Left renal cortex interstitium (tissue), 4 donors: ENCODE data around the gene MCRIP2. TPM values are rescaled to one million over a fixed set of nuclear protein-coding genes. Genes with fewer than 3 reads are reported as not detected.

Experiments
- DNase-seq, 4 donors: peaks; one replicate each; pipeline ENCODE4 v3.0.0-alpha.2; 2013; ENCODE audit warnings: low read depth in 4 of 4, low spot score in 2 of 4, missing footprints in 1 of 4
- polyA plus RNA-seq, 4 donors: library from polyadenylated mRNA; unstranded; fragments of 120-200 nt; gene quantifications; one replicate each; pipeline ENCODE4 v1.2.1, GENCODE V29; 2013; ENCODE audit not compliant: insufficient read length in 4 of 4

The MCRIP2 gene
- polyA plus RNA-seq, 4 donors: 13.6 to 30.9 (median 25.1) TPM

DNA sequence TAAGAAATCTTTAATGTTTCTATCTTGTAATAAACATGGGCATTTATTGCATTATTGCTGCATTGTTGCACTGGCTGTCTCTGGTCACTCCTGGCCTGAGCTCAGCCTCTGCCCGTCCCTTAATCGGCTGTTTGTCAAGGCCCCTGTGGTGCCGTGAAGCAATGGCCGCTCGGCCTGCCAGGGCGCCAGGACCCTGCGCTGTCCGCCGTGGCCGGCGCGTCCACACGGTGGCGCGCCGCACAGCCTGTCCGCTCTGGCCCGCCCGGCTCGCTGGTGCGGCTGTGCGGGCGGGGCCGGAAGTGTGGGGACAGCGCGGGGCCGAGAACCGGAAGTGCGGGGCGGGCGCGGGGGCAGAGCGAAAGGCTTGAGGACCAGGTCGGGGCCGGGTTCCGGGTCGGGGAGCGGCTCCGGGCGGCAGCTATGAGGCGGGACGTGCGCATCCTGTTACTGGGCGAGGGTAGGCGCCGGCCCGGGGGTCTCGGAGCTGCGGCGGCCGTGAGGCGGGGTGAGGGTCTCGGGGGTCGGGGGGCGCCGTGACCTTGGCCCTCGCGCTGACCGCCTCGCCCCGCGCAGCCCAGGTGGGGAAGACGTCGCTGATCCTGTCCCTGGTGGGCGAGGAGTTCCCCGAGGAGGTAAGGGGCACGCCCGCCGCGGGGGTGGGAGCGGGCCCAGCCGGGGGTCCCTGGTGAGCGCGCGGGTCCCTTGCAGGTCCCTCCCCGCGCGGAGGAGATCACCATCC is 26.3 kb downstream of the MCRIP2 start, which contains the start of gene RHOT2:
TSS of gene RHOT2 (plus strand) at position 353 of the 739 bp plus-strand sequence. CDS start at position 421, 68 bp downstream.
- DNase-seq: peak in 3 of 4 donors; percentile 74 to 82 (median 78)

DNA sequence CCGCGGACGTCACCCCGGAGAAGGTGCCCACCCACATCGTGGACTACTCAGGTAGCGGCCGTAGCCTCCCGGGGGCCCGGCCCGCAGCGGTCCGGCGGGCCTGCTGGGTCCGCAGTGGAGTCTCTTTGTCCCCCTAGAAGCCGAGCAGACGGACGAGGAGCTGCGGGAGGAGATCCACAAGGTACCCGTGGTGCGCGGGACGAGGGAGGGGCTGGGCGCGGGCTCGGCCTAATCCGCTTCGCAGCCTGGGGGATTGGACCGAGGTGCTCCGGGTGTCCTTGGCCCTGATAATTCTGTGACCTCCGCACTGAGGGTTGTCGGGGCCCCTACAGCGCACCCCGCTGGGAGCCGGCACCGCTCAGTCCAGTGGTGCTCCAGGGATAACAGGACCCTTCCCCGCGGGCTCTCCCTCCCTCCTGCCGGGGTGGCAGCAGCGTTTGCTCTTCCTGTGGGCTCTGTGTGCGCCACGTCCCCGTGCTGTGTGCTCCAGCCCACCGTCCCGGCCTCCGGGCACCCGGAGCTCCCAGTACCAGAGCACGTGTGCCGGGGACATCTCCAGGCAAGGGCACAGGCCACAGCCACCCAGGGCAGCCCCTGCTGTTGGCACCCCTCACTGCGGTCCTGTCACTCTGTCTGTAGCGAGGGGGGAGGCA is 27.0 kb downstream of the MCRIP2 start:
- DNase-seq: no peak

DNA sequence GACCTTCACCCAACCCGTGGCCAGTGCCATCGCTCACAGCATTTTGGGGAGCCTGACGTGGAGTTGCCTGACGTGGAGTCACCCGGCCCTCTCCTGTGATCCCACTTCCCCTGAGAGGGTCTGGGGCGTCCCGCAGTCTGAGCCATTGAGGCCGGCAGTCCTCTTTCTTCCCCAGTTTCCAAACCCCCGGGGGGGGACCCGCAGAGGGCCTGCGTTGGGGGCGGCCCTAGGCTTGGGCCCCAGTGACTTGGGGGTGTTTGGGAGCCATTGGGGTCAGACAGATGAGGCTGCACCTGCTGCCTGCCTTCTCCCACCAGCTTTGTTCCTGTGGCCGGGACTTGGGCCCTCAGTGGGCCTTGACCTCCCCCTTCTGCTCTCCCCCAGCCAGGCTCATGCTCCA is 28.0 kb downstream of the MCRIP2 start:
- no peak for DNase-seq

DNA sequence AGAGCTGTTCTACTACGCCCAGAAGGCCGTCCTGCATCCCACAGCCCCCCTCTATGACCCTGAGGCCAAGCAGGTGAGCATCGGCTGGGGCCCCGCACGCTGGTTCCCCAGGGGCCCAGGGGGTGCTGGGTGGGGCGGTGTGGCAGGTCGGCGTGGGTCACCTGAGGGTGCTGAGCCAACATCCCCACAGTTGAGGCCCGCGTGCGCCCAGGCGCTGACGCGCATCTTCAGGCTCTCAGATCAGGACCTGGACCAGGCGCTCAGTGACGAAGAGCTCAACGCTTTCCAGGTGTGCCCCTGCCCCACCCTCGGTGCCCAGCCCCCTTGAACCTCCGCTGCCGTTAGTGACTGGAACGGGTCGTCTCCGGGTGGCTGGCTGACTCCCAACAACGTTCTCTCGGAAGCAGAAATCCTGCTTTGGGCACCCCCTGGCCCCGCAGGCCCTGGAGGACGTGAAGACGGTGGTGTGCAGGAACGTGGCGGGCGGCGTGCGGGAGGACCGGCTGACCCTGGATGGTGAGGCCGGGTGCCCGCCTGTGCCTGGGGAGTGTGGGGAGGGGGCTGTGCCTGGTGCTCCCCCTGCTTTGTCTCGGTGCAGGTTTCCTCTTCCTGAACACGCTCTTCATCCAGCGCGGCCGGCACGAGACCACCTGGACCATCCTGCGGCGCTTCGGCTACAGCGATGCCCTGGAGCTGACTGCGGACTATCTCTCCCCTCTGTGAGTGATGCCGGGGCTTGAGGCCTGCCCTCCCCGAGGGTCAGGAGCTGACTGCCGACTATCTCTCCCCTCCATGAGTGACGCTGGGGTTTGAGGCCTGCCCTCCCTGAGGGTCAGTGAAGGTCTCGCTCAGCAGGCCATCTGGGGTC is 29.1 kb downstream of the MCRIP2 start:
- no peak for DNase-seq

DNA sequence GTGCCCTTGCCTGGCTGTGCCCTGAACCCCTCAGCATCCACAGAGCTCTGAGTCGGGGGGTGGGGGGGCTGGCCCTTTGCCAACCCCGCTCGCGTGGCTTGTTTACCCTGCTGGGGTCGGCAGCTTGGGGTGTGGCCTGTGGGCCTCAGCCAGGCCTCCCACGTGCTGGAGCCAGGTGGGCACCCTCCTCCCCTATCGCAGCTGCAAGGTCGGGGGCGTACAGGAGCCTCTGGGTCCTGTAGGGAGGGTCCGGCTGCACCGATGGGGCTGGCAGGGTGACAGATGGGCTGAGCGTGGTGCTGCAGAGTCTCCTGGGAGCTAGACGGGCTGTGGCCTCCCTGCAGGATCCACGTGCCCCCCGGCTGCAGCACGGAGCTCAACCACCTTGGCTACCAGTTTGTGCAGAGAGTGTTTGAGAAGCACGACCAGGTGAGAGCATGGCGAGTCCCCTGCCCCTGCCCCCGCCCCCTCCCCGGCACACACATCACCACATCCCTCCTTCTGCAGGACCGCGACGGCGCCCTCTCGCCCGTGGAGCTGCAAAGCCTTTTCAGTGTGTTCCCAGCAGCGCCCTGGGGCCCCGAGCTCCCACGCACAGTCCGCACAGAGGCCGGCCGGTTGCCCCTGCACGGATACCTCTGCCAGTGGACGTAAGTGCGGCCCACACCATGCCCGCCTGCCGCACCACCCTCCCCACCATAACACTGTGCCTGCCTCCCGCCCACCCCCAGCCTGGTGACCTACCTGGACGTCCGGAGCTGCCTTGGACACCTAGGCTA is 29.9 kb downstream of the MCRIP2 start:
- DNase-seq: no peak

DNA sequence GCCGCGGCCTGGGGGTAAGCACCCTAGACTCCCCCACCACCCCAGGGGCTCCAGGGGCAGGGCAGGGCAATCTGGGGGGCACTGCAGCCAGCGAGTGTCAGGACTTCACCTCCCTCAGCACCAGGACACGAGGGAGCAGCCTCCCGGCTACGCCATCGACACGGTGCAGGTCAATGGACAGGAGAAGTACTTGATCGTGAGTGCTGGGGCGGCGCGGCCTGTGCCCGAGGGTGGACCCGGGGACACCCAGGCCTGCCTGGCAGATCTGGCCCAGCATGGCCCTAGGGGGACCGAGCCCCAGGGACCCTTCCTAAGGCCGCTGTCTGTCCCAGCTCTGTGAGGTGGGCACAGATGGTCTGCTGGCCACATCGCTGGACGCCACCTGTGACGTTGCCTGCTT is 30.7 kb downstream of the MCRIP2 start:
- DNase-seq: no peak

DNA sequence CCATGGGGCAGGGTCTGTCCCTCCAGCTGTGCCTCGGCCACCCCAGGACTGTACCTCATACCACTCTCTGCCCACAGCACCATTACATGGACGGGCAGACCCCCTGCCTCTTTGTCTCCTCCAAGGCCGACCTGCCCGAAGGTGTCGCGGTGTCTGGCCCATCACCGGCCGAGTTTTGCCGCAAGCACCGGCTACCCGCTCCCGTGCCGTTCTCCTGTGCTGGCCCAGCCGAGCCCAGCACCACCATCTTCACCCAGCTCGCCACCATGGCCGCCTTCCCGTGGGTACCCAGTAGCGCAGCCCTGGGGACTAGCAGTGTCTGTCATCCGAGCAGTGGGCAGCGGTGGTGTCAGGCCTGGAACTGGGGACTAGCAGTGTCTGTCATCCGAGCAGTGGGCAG is 31.2 kb downstream of the MCRIP2 start:
- no peak for DNase-seq

DNA sequence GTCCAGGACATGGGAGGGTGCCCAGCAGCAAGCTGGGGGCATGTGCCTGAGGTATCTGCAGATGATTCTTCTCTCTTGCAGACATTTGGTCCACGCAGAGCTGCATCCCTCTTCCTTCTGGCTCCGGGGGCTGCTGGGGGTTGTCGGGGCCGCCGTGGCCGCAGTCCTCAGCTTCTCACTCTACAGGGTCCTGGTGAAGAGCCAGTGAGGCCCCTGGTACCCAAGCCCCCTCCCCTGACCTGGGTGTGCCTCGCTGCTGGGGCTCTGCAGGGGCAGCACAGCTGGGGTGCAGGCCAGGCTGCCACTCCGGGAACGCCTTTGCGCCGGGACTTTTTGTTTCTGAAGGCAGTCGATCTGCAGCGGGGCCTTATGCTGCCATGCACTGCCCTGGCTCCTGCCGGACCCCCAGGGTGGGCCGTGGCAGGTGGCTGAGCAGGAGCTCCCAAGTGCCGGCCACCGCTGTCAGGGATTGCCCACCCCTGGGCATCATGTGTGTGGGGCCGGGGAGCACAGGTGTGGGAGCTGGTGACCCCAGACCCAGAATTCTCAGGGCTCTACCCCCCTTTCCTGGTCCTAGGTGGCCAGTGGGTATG is 31.9 kb downstream of the MCRIP2 start:
- DNase-seq: no peak

DNA sequence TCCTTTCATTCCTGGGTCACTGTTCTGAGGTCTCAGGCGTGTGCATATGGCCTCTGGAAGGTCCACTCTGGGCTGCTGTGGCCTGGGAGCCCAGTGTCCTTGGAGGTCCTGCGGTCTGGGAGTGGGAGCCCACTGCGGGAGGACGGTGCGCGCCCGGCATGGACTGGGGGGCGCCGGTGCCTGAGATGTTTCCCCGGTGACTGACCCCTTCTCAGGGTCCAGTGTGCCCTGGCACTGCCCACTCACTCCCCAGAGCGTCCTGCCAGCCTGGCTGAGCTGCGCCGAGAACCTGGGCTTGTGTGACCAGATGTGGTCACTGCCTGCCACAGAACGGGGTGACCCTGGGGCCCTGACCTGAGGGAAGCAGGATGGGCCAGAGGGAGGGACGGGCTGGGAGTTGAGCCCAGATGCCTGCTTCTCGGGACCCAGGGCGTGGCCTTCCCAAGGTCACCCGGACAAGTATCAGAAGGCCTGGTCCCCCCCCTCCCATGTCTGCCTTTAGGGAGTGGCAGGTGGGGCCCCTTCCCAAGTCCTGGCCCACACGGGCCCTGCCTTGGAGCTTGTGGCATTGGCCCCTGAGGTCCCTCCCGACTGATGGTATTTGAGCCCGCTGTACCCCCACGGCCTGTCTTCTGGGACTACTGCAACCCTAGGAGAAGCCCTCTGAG is 32.7 kb downstream of the MCRIP2 start:
- no peak for DNase-seq

DNA sequence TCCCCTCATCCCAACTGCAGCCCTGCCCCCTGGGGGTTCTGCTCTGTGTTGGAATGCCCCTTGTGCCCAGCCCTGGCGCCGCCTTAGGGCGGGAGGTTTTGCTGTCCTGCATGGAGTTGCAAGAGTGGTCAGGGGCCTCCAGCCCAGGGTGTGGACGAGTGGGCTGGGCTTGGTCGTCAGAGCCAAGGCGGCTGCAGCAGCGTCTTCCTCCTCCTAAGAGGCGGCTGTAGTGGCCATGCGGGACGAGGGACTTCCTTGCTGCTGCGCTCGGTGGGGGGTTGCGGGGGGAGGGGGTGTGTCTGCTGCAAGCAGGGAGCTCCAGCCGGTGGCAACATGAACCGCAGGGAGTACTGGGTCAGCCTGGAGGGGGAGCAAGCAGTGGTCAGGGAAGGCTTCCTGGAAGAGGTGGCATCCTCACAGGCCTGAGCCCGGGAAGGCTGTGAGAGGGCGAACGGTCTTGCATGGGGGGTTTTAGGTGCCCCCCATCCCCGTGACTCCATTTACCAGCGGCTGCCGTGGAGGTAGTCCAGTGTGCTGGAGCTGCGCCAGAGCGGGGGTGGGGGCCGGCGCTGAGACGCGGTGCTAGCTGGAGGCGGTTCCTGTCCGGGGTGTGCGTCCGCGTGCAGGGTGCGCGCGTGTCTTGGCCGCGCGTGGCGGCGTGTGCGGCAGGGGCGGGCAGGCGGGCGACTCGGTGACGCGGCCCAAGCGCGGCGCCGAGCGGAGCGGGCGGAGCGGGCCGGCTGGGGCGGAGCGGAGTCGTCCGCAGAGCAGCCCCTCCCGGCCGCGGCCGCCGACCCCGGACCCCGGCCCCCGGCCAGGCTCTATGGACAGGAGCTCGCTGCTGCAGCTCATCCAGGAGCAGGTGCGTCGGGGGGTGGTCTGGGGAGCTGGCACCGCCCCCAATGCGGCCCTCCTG is 33.6 kb downstream of the MCRIP2 start, which contains the start of gene RHBDL1:
TSS of gene RHBDL1 (plus strand) at position 704 of the 916 bp plus-strand sequence. CDS start at position 824, 120 bp downstream.
- no peak for DNase-seq

DNA sequence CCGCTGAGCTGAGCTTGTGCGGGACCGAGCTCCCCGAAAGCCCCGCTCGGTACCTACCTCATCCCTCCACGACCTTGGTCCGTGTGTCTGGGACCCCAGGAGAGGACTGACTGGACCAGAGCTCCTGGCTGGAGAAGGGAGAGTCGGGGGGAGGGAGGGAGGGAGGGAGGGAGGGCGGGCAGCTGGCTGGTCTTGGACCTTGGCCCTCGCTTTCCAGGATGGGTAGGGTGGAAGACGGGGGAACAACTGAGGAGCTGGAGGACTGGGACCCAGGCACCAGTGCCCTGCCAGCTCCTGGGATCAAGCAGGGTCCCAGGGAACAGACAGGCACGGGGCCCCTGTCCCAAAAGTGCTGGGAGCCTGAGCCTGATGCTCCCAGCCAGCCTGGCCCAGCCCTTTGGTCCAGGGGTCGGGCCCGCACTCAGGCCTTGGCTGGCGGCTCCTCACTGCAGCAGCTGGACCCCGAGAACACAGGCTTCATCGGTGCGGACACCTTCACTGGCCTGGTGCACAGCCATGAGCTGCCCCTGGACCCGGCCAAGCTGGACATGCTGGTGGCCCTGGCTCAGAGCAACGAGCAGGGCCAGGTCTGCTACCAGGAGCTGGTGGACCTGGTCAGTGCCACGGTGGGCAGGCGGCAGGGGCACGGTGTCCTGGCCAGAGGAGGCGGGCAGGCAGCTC is 34.4 kb downstream of the MCRIP2 start:
- DNase-seq: no peak

DNA sequence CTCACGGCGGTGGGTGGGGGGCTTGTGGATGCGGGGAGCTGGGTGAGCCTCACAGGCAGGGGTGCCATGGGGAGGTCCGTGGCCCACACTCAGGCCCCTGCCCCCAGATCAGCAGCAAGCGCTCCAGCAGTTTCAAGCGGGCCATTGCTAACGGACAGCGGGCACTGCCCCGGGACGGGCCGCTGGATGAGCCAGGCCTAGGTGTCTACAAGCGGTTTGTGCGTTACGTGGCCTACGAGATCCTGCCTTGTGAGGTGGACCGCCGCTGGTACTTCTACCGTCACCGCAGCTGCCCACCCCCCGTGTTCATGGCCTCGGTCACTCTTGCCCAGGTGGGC is 34.9 kb downstream of the MCRIP2 start:
- no peak for DNase-seq

DNA sequence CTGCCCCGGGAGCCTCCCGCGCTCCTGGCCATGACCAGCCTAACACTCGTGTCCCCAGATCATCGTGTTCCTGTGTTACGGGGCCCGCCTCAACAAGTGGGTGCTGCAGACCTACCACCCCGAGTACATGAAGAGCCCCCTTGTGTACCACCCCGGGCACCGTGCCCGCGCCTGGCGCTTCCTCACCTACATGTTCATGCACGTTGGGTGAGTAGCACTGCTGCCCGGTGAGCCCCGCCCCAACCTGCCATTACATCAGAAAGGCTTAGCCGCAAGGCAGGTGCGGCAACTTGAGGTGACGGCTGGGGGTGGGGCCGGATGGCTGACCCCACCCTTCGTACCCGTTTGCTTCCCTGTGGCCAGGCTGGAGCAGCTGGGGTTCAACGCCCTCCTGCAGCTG is 35.3 kb downstream of the MCRIP2 start:
- DNase-seq: no peak

DNA sequence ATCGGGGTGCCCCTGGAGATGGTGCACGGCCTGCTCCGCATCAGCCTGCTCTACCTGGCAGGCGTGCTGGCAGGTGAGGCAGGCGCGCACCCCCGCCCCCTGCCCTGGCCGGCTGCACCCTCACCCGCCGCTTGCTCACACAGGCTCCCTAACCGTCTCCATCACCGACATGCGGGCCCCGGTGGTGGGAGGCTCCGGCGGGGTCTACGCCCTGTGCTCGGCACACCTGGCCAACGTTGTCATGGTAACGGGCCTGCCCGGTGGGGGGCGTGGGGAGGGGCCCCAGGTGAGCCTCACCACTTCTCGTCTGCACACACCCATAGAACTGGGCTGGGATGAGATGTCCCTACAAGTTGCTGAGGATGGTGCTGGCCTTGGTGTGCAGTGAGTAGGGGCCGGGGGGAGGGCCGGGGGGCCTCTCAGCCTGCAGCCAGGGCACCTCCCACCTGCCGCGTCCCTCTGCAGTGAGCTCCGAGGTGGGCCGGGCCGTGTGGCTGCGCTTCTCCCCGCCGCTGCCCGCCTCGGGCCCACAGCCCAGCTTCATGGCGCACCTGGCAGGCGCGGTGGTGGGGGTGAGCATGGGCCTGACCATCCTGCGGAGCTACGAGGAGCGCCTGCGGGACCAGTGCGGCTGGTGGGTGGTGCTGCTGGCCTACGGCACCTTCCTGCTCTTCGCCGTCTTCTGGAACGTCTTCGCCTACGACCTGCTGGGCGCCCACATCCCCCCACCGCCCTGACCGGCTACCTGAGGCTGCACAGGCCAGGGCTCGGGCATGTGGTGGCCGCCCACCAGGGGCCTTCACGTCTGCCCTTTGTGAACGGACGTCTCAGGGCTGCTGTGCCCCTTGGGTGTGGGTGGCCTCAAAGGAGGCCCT is 35.9 kb downstream of the MCRIP2 start:
- no peak for DNase-seq

DNA sequence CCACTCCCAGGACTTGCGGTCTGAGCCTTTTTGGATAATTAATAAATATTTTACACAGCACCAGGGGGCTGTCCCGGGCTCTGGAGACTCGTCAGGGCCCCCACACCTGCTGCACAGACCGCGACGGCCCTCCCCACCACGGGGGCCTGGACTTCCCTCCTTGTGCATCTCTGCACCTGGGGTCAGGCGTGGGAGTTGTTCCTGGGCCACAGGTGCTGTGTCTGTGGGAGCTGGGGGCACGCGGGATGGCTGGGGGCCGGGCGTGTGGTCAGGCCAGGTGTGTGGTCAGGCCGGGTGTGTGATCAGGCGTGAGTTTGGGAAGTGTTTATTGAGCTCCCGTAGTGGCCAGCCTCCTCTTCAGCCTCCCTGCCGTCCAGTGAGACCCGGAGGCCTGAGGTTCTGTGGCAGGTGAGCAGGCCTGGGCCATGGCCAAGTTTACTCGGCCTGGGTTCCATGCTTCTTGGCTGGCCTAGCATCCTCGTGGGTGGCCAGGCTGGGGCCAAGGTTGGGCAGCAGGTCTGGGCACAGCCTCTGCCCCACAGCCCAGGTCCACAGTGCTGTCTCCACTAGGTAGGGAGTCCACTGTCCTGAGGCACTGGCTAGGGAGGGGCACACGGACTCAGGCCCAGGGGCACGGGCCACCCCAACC is 36.7 kb downstream of the MCRIP2 start:
- DNase-seq: no peak
